Measurements from ENCODE around the gene GABRQ.

DNA sequence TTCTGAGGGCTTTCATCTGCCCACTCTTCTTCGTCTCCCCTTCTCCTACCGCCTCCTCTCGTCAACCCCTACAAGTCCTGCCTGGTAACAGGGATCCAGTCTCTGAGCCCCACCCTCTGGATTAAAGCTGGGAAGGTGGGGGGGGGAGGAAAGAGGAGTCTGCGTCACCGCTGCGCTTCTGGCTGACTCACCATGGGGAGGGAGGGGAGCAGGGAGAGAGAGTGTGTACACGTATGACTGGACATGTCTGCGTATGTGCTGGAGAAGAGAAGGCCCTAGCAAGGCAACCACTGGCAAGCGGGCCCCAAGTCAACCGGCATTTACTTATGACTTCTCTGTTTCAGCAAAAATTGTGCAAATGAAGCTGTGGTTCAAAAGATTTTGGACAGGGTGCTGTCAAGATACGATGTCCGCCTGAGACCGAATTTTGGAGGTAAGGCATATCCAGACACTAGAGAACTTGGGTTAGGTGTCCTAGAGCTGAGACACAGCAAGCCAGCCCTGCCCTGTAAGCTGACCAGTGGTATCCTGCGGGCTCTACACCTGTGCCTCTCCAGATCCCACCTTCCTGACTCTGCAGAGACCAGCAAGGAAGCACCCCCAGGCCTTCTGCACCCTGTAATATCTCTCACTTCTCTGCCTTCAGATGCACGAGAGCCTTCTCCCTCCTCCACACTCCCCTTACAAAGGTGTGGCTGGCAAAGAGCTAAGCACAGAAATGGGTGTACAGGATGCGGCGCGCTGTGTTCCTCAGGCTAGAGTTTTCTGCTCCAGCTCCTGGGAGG lies 2.5 kb downstream of the GABRQ start:
- TF ChIP-seq, protein P1, sequence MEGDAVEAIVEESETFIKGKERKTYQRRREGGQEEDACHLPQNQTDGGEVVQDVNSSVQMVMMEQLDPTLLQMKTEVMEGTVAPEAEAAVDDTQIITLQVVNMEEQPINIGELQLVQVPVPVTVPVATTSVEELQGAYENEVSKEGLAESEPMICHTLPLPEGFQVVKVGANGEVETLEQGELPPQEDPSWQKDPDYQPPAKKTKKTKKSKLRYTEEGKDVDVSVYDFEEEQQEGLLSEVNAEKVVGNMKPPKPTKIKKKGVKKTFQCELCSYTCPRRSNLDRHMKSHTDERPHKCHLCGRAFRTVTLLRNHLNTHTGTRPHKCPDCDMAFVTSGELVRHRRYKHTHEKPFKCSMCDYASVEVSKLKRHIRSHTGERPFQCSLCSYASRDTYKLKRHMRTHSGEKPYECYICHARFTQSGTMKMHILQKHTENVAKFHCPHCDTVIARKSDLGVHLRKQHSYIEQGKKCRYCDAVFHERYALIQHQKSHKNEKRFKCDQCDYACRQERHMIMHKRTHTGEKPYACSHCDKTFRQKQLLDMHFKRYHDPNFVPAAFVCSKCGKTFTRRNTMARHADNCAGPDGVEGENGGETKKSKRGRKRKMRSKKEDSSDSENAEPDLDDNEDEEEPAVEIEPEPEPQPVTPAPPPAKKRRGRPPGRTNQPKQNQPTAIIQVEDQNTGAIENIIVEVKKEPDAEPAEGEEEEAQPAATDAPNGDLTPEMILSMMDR (IDR thresholded peaks at IDR 0.05) = no peak
- TF ChIP-seq POLR2A (IDR thresholded peaks at IDR 0.05) = no peak

Data from uterus (tissue), 2 donors.